HuH-7 (cell line): Measurements from ENCODE around the gene KIAA1549.

Source experiments
- DNase-seq: peaks from one replicate; pipeline ENCODE4 v3.0.0; 2011; ENCODE audit warnings: low spot score

The KIAA1549 gene

GRCh38 chr7:138907201-138907847, 73.9 kb downstream of the KIAA1549 start:
- no peak for DNase-seq

- DNase-seq: no peak
Measured at GRCh38 chr7:138903859-138904435, 77.2 kb downstream of the KIAA1549 start.

GRCh38 chr7:138903186-138903820, 77.9 kb downstream of the KIAA1549 start:
- no peak for DNase-seq

GRCh38 chr7:138902161-138902560, 79.0 kb downstream of the KIAA1549 start:
- DNase-seq: no peak

GRCh38 chr7:138900035-138900828, 81.0 kb downstream of the KIAA1549 start:
- no peak for DNase-seq

- DNase-seq: no peak
Measured at GRCh38 chr7:138898802-138899201, 82.4 kb downstream of the KIAA1549 start.

- no peak for DNase-seq
Measured at GRCh38 chr7:138898255-138898654, 82.9 kb downstream of the KIAA1549 start.

- no peak for DNase-seq
Measured at GRCh38 chr7:138895679-138896078, 85.5 kb downstream of the KIAA1549 start.

- DNase-seq: no peak
Measured at GRCh38 chr7:138893258-138893657, 87.9 kb downstream of the KIAA1549 start.

GRCh38 chr7:138892812-138893211, 88.4 kb downstream of the KIAA1549 start:
- no peak for DNase-seq

GRCh38 chr7:138892006-138892630, 89.1 kb downstream of the KIAA1549 start:
- no peak for DNase-seq

- DNase-seq: no peak
Measured at GRCh38 chr7:138891446-138891810, 89.8 kb downstream of the KIAA1549 start.

GRCh38 chr7:138890499-138891445, 90.4 kb downstream of the KIAA1549 start:
- no peak for DNase-seq

GRCh38 chr7:138889582-138890498, 91.3 kb downstream of the KIAA1549 start:
- no peak for DNase-seq

- no peak for DNase-seq
Measured at GRCh38 chr7:138887872-138888656, 93.1 kb downstream of the KIAA1549 start.

- DNase-seq: no peak
Measured at GRCh38 chr7:138887085-138887710, 94.0 kb downstream of the KIAA1549 start.

GRCh38 chr7:138886501-138886917, 94.7 kb downstream of the KIAA1549 start:
- peak; percentile 58 for DNase-seq

GRCh38 chr7:138885383-138886147, 95.6 kb downstream of the KIAA1549 start:
- no peak for DNase-seq
